ENCODE results near the gene ACP7.

DNA sequence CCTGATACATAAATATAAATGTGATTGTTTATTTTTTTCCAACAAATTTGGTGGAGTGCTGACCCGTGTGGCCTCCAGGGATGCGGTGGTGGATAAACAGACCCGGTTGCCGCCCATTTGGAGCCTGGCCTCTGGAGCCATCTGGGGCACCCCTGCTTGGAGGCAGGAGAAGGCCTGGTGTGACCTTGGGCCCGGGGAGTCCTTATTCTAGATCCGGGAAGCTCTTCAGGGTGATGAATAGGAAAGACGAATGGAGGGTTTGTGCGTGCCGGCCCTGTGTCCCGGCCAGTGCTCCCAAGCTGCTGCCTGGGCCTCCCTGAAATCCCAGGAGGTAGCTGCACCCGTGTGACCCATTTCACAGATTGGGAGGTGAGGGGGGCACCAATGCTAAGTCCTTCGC lies 53.0 kb downstream of the ACP7 start:
- TF ChIP-seq POLR2A (IDR thresholded peaks at IDR 0.05; ENCODE audit: low read length), result no peak
- no peak for TF ChIP-seq GATA1 (IDR thresholded peaks at IDR 0.05; ENCODE audit: low read depth, low read length)

Data from erythroblast (primary cell).